AG09309 (cell line): ENCODE data around the gene GPR37.

Experiments used
- DNase-seq: peaks from one replicate; pipeline ENCODE4 v3.0.0-alpha.2; 2010; ENCODE audit warnings: low read depth
- H3K4me3 ChIP-seq: 2 replicates; pipeline ENCODE4 v1.5.1; 2011; ENCODE audit warnings: mild to moderate bottlenecking, low read depth, low read length, moderate library complexity; ENCODE audit not compliant: control insufficient read depth
- TF ChIP-seq, protein P1 (sequence below): IDR thresholded peaks from 2 replicates; pipeline ENCODE4 v1.5.1; 2011; ENCODE audit warnings: mild to moderate bottlenecking, low read depth, low read length, inconsistent platforms; ENCODE audit not compliant: insufficient read depth, control insufficient read depth; ENCODE audit errors: missing control alignments

The GPR37 gene

GRCh38 chr7:124702385-124702784 lies 63.2 kb downstream of the GPR37 start:
- no peak for DNase-seq
- TF ChIP-seq, protein P1, sequence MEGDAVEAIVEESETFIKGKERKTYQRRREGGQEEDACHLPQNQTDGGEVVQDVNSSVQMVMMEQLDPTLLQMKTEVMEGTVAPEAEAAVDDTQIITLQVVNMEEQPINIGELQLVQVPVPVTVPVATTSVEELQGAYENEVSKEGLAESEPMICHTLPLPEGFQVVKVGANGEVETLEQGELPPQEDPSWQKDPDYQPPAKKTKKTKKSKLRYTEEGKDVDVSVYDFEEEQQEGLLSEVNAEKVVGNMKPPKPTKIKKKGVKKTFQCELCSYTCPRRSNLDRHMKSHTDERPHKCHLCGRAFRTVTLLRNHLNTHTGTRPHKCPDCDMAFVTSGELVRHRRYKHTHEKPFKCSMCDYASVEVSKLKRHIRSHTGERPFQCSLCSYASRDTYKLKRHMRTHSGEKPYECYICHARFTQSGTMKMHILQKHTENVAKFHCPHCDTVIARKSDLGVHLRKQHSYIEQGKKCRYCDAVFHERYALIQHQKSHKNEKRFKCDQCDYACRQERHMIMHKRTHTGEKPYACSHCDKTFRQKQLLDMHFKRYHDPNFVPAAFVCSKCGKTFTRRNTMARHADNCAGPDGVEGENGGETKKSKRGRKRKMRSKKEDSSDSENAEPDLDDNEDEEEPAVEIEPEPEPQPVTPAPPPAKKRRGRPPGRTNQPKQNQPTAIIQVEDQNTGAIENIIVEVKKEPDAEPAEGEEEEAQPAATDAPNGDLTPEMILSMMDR: no peak
- H3K4me3 ChIP-seq: no peak overlapping the region

GRCh38 chr7:124701955-124702354 lies 63.6 kb downstream of the GPR37 start:
- no peak for DNase-seq
- H3K4me3 ChIP-seq: no peak overlapping the region
- TF ChIP-seq, protein P1: no peak

DNA sequence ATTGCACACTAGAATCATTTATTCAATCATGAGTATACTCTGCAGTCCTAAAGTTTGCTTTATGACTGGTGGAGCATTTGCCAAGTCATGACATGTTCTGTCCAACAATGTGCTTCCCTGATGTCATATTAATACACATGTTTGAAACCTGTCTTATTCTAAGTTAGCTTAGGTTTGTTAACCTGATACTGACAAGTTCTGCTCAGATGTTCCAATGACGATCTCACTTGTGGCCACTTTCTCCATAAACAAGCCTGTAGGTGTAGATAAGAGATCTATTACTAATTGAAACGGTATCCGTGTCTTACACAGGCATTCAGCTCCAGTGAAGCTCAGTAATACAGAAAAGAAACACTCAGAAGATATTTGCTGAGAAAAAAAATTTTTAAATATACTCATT lies 64.9 kb downstream of the GPR37 start:
- TF ChIP-seq, protein P1: no peak
- no peak for DNase-seq
- no peak overlapping the region for H3K4me3 ChIP-seq

DNA sequence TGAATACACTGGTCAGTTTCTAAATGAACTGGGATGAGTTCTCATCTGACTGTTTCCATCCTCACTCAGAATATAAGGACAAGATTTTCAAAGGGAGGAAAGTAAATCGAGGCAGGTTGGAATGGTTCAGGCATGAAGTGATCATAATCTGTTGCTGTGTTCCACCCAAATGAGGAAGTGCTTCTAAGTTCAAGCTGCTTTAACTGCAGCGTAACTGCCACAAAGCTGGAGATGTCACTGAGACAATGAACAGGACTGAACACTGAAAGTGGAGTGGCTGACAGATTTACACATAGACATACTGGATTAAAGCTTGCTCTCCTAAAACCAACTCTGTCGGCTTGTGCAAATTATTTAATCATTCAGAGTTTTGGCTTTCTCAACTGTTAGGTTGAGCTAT lies 66.6 kb downstream of the GPR37 start:
- H3K4me3 ChIP-seq: no peak overlapping the region
- TF ChIP-seq, protein P1: no peak
- no peak for DNase-seq

DNA sequence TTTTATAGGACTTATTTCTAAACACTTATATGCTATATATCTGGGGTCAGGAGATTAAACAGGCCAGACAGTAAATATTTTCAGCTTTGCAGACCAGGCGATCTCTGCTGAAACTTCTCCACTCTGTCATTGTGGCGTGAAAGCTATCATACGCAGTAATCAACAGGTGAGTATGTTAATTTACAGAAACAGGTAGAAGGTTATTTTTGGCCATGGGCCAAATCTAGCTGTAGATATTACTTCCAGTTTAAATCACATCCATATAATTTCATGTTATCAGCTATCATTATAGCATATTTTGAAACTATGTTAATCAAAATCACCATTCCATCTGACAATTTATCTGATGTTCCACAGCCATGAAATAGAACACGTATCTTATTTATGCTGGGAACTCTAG lies 67.8 kb downstream of the GPR37 start:
- DNase-seq: no peak
- TF ChIP-seq, protein P1: no peak
- H3K4me3 ChIP-seq: no peak overlapping the region
